Measurements from ENCODE around the gene ST3GAL5.

Gene ST3GAL5

DNA sequence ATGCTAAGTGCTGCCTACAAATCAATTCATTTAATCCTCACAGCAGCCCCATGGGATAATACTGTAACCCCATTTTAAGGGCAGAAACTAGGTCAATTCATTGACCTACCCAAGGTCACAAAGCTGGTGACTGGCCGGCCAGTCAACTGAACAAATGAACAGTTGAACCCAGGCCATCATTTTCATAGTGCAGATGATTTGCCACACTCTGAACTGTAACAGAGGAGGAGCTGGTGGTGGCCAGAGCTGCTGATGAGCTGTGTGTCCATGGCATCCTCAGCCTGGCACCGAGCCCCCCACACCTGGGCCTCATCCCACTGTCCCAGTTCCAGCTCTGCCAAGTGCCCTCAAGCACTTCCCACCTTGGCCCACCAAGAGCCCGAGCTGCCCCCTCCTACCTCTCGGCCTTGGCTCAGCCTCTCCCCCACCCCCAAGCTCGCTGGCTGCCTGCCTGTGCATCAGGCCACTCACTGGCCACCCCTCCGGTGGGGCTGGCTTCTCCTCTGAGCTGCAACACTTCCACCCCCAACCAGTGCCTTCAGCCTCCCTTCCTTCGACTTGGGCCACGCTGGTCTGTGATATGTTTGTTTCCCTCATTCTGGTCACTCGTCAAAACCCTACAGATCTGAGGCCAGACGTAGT, 76.6 kb downstream of the ST3GAL5 start:
- no peaks in the 10 kb centered on the region for H3K27me3 ChIP-seq (ENCODE audit: insufficient read depth, low read length, poor library complexity)
- no peaks in the 10 kb centered on the region for H3K9me3 ChIP-seq (ENCODE audit: insufficient read depth, low read length, severe bottlenecking)
- no peaks in the 10 kb centered on the region for H3K36me3 ChIP-seq (ENCODE audit: insufficient read depth, low read length)
- no peak overlapping the region for H2AFZ ChIP-seq (ENCODE audit: low read depth, low read length)
- no peak for DNase-seq
- no peaks in the 10 kb centered on the region for H3K4me1 ChIP-seq (ENCODE audit: insufficient read depth, low read length)
- no peak for ATAC-seq (ENCODE audit: insufficient read depth, low read depth)
- TF ChIP-seq EZH2 (IDR thresholded peaks at IDR 0.05; ENCODE audit: borderline replicate concordance, low read depth, low read length, severe bottlenecking): no peak
- TF ChIP-seq CTCF (IDR thresholded peaks at IDR 0.05; ENCODE audit: borderline replicate concordance, extremely low read depth, low read length, poor library complexity, severe bottlenecking): no peak
- no peak overlapping the region for H3K4me3 ChIP-seq (ENCODE audit: low read depth in 1 of 2, low read length in 2 of 2)
- H3K79me2 ChIP-seq (ENCODE audit: insufficient read depth, low read length): no peaks in the 10 kb centered on the region
- H3K9ac ChIP-seq (ENCODE audit: low read depth, low read length): no peak overlapping the region
- H3K4me2 ChIP-seq (ENCODE audit: insufficient read depth, low read length): no peak overlapping the region
- H3K27ac ChIP-seq (ENCODE audit: low read length): no peak overlapping the region
- H4K20me1 ChIP-seq (ENCODE audit: insufficient read depth, low read length): no peaks in the 10 kb centered on the region

- H3K4me3 ChIP-seq (ENCODE audit: low read depth in 1 of 2, low read length in 2 of 2): no peak overlapping the region
- H3K9ac ChIP-seq (ENCODE audit: low read depth, low read length): no peak overlapping the region
- no peak overlapping the region for H3K27ac ChIP-seq (ENCODE audit: low read length)
- H3K27me3 ChIP-seq (ENCODE audit: insufficient read depth, low read length, poor library complexity): no peaks in the 10 kb centered on the region
- DNase-seq: no peak
- H3K79me2 ChIP-seq (ENCODE audit: insufficient read depth, low read length): no peaks in the 10 kb centered on the region
- no peaks in the 10 kb centered on the region for H3K9me3 ChIP-seq (ENCODE audit: insufficient read depth, low read length, severe bottlenecking)
- TF ChIP-seq CTCF (IDR thresholded peaks at IDR 0.05; ENCODE audit: borderline replicate concordance, extremely low read depth, low read length, poor library complexity, severe bottlenecking): no peak
- TF ChIP-seq EZH2 (IDR thresholded peaks at IDR 0.05; ENCODE audit: borderline replicate concordance, low read depth, low read length, severe bottlenecking): no peak
- H4K20me1 ChIP-seq (ENCODE audit: insufficient read depth, low read length): no peaks in the 10 kb centered on the region
- H3K4me2 ChIP-seq (ENCODE audit: insufficient read depth, low read length): no peak overlapping the region
- ATAC-seq (ENCODE audit: insufficient read depth, low read depth): no peak
- no peaks in the 10 kb centered on the region for H3K4me1 ChIP-seq (ENCODE audit: insufficient read depth, low read length)
- H2AFZ ChIP-seq (ENCODE audit: low read depth, low read length): no peak overlapping the region
- H3K36me3 ChIP-seq (ENCODE audit: insufficient read depth, low read length): no peaks in the 10 kb centered on the region
Observed at GRCh38 chr2:85811180-85812093, 77.4 kb downstream of the ST3GAL5 start.

DNA sequence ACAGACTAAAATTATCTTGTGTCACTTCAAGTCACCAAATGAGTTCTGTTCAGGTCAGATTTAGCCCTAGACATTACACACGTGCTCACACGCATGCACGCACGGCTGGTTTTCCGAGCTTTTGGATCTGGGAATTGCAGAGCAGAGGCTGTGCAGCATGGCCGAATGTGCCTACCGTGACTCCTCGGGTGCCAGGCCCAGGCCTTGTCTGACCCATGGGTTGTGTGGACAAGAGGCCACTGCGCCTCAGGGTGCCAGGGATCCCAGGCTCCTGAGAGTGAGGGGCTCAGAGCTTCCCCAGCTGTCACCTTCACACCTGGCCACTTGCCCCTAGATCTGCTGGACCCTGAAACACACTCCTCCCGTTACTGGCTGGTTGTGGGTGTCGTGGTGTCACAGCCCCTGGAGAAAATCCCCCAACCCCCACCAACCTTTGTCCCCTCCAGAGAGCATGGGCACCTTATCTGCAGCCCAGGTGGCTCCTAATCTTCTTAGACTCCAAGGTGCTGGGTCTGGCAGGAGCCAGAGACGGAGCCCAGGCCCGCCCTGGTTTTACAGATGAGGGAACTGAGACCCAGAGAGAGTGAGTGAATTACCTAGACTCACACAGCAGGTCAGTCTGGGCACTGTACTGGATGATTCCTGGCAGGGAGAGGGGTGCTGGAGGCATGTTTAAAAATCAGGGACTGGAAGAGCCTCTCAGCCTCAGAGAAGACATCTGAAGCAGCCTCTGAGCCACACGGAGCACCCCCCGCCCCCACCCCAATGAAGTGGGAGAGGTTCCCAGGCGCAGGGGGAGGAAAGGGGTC, 78.2 kb downstream of the ST3GAL5 start:
- ATAC-seq (ENCODE audit: insufficient read depth, low read depth) (no peak), DNase-seq (peak; percentile 3)
- Histone ChIP-seq H3K4me1 (ENCODE audit: insufficient read depth, low read length) (no peaks in the 10 kb centered on the region), H3K4me2 (ENCODE audit: insufficient read depth, low read length) (no peak overlapping the region), H3K36me3 (ENCODE audit: insufficient read depth, low read length) (no peaks in the 10 kb centered on the region), H4K20me1 (ENCODE audit: insufficient read depth, low read length) (no peaks in the 10 kb centered on the region), H3K27me3 (ENCODE audit: insufficient read depth, low read length, poor library complexity) (no peaks in the 10 kb centered on the region), H3K4me3 (ENCODE audit: low read depth in 1 of 2, low read length in 2 of 2) (no peak overlapping the region), H3K27ac (ENCODE audit: low read length) (no peak overlapping the region), H3K9ac (ENCODE audit: low read depth, low read length) (no peak overlapping the region), H2AFZ (ENCODE audit: low read depth, low read length) (no peak overlapping the region), H3K9me3 (ENCODE audit: insufficient read depth, low read length, severe bottlenecking) (no peaks in the 10 kb centered on the region), H3K79me2 (ENCODE audit: insufficient read depth, low read length) (no peaks in the 10 kb centered on the region)
- TF ChIP-seq EZH2 (IDR thresholded peaks at IDR 0.05; ENCODE audit: borderline replicate concordance, low read depth, low read length, severe bottlenecking): no peak
- no peak for TF ChIP-seq CTCF (IDR thresholded peaks at IDR 0.05; ENCODE audit: borderline replicate concordance, extremely low read depth, low read length, poor library complexity, severe bottlenecking)
